ENCODE results near the gene LDLRAD2.
"Not testable (repeated sequence)": the region's sequence is repeated elsewhere in the genome, so short reads cannot be mapped to it uniquely, and the experiment has no call there.

Gene LDLRAD2

DNA sequence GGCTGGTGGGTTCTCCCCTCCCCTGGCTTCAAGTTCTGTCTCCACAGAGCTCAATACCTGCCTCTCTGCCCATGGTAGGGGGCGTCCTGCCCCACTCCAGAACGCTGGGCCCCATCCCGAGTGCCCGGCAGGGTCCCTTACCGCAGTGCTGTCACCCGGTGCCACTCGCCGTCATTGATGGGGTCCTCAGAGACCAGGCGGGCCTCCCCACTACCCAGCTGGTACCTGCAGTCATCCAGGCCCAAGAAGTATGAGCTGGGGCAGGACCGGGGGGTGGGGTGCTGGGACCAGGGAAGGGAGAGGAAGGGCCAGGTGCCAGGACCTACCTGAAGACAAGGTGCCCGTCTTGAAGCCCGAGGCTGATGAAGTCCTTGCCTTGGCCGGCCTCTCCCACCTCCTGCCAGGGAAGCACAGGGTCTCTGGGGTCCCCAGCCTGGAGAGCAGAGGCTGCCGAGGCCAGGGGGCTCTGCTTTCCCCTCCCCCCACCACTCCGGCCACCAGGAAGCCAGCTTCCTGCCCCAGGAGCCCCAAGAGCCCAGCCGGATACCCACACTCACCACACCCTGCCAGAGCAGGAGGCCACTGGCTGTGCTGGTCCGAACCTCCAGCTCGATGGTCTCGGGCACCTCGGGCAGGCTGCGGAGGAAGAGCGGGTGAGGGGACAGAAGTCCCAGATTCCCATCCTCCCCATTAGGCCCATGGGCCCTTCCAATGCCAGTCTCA is 12.1 kb downstream of the LDLRAD2 start:
- no peak for DNase-seq (ENCODE audit: low read depth in 4 of 4, low spot score in 1 of 4)

DNA sequence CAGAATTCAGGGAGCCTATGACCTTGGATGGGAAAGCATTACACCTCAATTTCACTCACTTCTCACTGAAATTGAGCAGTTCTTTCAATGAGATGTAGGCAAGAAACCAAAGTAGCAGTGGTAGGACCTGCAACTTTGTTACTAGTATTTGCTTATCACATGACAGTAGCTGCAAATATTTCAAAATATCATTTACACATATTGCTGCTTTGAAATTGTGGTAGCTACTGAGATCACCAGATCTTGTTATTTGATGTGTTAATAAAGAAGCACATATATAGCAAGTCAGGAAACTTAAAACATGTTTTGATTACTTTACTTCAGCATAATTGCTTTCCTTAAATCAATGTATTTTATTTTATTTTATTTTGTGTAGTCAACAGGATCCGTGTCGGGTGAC is 12.9 kb downstream of the LDLRAD2 start:
- DNase-seq (ENCODE audit: low read depth in 4 of 4, low spot score in 1 of 4) = no peak

DNA sequence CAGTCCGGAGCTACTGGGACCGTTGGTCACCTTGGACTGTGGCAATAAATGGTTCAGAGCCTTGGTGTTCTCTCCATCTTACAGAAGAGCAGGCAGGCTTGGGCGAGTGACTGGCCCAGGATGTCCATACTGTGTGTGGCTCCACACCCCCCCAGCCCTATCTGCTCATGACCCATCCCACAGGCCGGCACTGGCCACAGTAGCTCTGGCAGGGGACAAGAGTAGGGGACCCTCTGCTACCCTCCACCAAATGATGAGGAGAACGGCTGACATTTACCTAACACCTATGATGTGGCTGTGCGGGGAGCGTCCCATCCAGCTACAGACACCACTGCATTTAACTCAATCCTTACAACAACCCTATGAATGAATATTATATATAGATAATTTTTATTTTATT is 13.3 kb downstream of the LDLRAD2 start:
- no peak for DNase-seq (ENCODE audit: low read depth in 4 of 4, low spot score in 1 of 4)

DNA sequence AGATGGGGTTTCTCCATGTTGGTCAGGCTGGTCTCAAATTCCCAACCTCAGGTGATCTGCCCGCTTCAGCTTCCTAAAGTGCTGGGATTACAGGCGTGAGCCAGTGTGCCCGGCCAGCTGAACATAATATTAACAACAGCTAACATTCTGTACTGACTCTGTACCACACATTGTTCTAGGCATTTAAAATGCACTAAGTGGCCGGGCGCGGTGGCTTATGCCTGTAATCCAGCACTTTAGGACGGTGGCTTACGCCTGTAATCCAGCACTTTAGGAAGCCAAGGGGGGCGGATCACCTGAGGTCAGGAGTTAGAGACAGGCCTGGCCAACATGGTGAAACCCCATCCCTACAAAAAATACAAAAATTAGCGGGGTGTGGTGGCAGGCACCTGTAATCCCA is 14.6 kb downstream of the LDLRAD2 start:
- DNase-seq (ENCODE audit: low read depth in 4 of 4, low spot score in 1 of 4) = not testable (repeated sequence)

DNA sequence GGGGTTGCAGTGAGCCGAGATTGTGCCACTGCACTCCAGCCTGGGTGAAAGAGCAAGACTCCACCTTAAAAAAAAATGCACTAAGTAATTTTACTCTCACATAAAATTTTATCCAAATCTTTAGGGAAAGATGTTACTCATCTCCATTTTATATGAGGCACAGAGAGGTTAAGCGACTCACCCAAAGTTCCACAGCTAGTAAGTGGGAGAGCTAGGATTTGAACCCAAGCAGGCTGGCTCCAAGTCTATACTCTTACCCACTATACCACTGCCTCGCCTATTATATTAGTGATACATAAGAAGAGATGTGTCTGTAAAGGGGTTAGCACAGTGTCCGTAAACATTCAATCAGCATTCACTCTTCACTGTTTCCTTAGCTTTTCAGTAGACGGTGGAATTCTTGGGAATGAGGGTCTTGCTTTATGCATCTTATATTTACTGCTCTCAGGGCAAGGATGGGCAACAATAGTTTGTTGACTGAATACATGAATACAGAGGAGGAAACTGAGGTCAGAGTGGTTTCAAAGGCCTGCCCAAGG is 15.1 kb downstream of the LDLRAD2 start:
- DNase-seq (ENCODE audit: low read depth in 4 of 4, low spot score in 1 of 4) = no peak

DNA sequence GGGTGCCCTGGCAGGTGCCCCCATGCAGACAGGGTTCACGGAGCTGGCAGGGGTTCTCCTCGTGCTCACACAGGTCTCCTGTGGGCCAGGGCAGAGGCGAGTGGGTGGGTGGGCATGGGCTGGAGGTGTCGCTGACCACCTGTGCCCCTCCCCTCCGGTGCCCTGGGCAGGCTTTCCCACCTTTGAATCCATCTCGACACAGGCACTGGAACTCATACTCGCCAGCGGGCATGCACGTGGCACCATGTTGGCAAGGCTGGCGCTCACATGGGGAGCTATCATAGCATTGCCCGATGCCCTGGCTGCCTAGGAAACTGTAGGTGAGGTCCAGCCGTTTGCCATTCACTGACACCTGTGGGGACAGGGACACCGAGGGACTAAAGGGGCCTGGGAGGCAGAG is 16.0 kb downstream of the LDLRAD2 start:
- DNase-seq (ENCODE audit: low read depth in 4 of 4, low spot score in 1 of 4) = no peak

DNA sequence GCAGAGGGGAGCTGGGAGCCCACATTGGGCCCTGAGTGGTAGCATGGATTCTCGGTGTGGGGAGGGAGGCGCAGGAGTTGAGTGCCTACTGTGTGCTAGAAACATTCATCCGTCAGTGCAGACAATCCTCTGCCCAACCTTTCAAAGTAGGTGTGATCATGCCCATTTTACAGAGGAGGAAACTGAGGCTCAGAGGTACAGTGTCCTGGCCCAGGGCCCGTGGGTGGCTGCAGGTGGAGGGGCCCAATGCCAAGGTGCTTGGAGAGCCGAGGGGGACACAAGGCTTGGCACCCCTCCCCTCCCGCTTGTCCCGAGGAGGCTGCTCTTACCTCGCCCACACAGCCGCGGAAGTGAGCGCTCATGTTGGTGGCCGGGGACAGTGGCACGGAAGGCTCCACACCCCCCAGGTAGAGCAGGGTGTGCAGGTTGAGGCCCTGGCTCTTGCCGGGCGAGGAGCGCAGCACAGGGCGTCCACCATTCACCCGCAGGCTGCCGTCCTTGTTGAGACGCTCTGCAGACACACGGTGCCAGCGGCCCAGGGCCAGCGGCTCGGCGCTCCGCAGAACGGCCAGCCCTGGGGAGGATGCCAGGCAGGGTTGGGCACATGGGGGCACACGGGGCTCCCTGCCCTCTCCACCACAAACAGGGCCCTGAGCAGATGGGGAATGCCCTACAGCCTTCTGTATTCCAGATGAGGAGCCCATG is 16.6 kb downstream of the LDLRAD2 start:
- DNase-seq (ENCODE audit: low read depth in 4 of 4, low spot score in 1 of 4) = no peak

DNA sequence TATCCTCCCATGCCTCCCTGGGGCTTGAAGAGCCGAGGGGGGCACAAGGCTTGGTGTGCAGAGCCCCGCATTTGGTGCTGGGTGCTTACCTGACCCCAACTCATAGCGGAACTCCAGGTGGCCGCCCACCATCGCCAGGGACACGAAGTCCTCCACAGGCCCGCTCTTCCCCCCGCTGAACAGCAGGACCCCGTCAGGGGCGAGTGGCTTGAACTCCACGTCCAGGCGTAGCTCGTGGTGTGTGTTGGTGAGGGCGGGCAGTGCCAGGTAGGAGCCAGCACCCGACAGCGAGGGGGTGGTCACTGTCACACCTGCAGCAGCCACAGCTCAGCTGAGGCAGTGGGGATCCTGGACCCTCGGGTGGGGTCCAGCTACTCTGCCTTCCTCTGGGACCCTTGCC is 17.2 kb downstream of the LDLRAD2 start:
- no peak for DNase-seq (ENCODE audit: low read depth in 4 of 4, low spot score in 1 of 4)

DNA sequence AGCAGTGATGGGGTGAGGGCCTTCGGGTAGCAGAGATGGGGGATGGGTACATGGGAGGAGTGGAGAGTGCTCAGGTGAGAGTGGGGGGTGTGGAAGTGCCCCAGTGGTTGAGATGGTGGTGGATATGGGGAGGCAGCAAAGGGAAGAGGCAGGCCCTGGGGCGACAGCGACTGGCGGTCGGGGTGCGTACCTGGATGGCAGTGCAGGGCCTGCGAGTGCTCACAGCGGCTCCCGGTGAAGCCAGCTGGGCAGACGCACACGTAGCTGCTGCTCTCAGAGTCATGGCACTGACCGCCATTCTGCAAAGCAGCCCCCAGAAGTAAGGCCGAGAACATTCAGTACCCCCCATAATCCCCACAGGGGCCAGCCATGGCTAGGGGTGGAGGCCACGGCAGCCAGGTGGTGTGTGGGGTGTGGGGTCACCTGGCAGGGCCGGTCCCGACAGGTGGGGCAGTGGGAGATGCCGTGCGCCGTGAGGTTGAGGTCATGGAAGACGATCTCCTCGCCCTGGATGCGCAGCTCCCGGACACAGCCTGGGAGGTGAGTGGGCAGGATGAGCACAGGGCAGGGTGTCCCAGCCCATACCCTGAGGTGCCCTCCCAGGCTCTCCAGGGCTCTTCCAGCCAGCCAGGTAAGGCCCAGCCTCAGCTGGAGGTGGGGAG is 18.9 kb downstream of the LDLRAD2 start:
- no peak for DNase-seq (ENCODE audit: low read depth in 4 of 4, low spot score in 1 of 4)

DNA sequence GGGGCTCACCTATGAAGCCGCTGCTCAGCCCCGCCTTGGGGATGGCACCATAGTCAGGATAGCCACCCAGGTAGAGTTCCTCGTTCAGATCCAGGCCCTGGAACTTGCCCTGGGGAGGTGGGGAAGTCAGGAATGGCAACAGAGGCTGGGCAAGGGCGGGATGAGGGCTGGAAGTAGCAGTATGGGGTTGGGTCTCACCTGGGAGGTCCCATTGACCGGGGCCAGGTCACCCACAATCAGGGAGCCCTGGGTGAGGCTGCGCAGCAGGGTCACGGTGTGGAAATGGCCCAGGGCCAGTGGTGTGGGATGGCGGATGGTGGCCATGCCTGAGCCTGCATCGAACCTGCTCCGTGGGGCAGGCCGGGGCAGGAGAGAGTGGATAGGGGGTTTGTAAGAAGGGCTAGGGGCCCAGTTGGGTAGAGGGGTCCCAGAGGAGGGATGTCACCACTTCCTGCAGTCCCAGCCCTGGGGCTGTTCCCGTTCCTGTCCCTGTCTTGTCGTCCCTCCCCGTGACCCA is 19.4 kb downstream of the LDLRAD2 start:
- no peak for DNase-seq (ENCODE audit: low read depth in 4 of 4, low spot score in 1 of 4)

DNA sequence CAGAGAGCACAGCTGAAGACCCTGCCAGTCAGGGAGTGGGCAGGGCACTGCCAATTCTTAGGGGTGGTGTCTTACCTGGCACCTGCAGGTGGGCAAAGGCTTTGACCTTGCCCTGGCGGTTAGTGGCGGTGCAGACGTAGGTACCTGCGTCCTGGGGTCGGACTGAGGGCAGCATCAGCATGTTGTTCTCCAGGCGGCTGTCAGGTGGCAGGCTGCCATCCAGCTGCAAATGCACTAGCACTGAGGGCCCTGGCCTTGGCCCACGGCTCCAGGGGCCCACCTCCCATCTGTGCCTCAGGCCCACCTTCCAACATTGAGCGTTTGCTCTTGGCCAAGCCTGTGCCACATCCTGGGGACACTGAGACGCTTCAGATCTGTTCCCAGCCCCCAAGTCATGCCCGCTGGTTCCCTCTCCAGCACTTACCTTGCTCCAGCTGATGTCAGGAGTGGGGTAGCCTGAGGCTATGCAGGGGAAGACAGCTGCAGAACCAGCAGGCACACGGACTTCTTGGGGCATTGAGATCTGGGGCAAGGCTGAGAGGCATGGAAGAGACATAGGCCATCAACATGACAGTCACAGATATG is 21.4 kb downstream of the LDLRAD2 start:
- no peak for DNase-seq (ENCODE audit: low read depth in 4 of 4, low spot score in 1 of 4)

DNA sequence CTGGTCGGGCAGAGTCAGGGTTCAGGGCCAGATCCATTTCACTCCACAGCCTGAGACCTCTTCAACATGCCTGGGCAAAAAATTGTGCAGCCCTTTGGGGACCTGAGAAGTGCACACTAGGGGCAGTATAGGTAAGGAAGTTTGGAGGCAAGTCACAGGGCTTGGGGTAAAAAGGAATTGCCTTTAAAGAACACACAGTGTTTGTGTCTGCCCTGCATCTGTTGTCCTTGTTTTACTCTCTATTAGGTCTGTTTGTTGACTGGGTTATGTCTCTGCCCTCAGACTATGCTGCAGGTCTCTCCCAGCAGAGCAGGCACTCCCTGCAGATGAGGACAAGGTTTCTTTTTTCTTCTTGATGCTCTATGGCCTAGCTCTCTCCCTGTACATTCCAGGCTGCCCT is 22.0 kb downstream of the LDLRAD2 start:
- no peak for DNase-seq (ENCODE audit: low read depth in 4 of 4, low spot score in 1 of 4)

DNA sequence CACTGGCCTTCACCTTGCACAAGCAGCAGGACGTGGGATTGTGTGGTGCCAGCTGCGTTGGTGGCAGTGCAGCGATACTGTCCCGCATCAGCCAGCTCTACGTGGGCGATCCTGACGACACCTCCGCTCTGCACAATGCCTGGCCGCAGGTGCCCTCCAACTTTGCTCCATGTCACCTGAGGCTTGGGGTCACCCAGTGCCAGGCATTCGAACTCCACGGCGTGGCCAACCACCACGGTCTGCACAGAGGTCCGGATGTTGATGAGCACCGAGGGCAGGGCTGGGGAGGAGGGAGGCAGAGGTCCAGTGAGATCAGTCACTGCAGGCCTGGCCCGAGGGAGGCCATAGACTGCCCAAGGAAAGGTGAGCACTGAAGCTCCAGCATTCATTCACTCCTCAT is 22.6 kb downstream of the LDLRAD2 start:
- no peak for DNase-seq (ENCODE audit: low read depth in 4 of 4, low spot score in 1 of 4)

DNA sequence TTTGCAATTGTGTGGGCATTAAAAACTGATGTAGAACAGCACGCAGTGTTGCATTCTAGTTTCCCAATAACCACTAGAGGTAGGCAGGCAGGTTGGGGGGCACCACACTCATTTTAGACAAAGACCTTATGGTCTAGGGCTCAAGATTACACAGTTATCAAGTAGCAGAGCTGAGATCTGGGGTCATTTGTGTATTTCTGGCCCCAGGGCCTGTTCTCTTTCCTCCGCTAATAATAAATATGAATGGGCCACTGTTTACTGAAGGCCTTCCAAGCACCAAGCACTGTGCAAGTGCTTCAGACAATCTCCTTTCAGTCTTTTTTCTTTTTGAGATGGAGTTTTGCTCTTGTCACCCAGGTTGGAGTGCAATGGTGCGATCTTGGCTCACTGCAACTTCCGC is 23.9 kb downstream of the LDLRAD2 start:
- no peak for DNase-seq (ENCODE audit: low read depth in 4 of 4, low spot score in 1 of 4)

DNA sequence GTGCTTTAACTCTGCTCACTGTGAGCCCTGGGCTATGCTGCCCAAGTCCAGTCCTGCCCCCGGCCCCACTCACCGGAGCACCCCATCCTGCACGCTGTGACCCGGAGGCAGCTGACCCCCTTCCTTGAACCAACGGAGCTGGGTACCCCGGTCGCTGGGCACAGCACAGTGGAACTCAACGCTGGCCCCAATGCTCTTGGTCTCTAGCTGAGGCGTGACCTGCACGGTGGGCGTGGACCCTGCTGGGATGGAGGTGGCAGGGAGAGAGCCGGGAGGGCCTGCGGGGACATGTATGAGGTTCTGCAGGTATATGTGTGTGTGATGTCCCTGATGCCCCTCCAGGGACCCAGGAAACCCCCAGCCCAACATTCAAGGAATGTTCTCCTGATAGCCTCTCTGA is 24.7 kb downstream of the LDLRAD2 start:
- DNase-seq (ENCODE audit: low read depth in 4 of 4, low spot score in 1 of 4) = no peak

DNA sequence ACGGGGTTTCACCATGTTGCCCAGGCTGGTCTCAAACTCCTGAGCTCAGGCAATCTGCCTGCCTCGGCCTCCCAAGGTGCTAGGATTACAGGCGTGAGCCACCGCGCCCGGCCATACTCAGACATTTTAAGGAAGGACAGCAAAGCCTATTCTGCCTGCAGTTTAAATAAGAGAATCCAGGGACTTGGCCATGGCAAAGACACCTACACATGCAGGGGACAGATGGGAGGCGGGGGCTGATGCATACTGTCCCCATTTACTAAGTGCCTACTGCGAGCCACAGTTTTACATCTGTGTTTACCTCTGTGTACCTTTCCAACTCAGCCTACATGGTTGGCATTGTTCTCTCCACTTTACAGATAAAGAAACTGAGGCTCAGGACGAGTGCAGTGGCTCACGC is 25.4 kb downstream of the LDLRAD2 start:
- DNase-seq (ENCODE audit: low read depth in 4 of 4, low spot score in 1 of 4) = no peak

DNA sequence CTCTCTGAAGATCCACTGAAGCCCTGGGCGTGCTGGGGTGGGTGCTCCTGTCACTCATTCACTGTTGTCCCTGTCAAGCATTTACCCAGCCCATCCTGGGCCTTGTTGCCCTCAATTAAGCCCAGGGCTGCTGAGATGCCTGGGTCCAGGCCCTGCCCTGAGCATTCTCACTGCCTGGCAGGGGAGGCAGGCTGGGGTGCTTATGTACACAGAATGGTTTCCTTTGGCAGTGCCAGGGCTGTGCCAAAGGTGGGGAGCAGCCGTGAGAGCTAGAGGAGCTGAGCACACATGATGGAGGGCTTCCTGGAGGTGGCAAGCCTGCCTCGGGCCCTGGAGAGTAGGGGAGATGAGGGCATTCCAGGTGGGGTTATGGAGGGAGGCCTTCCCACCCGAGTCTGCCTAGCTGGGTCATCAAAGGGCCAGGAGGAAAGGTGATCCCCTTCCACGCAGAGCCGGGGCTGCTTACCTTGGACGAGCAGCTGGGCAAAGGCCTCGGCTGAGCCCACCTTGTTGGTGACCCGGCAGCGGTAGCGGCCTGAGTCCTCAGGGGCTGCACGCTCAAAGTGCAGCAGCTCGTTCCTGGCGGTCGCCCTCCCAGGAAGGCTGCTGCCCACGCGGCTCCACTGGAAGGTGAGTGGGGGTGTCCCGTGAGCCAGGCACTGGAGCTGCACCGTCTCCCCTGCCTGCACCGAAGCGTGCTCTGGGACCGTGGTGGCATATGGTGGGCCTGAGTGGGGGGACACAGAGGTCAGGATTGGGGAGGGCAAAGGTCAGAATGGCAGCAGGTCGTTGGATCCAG is 26.5 kb downstream of the LDLRAD2 start:
- DNase-seq (ENCODE audit: low read depth in 4 of 4, low spot score in 1 of 4) = no peak

DNA sequence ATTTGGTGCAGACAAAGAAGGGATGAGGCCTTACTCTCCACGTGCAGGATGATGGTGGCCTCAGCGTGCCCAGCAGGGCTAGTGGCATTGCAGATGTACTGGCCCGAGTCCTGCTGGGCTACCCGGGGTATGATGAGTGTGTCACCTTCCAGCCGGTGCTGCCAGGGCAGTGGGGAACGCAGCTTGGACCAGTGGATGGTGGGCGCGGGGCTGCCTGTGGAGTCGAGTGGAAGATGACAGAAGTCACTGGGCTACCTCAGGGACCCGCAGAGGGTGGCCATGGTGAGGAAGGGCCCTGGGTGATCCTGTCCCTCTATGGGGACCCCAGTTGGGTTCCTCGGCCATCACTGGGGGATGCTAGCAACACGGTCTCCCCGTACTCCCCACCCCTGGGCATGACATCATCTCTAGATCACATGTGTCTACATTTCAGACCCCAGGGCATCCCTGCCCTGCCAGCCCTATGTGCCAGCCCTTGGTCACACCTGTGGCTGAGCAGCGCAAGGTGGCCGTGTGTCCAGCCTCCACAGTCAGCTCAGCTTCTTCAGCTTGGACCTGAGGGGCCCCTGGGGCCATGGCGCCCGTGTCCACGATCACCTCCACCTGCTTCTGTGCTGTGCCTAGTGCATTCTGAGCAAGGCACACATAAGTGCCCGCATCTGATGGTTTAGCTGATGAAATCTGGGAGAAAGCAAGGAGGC is 27.4 kb downstream of the LDLRAD2 start:
- no peak for DNase-seq (ENCODE audit: low read depth in 4 of 4, low spot score in 1 of 4)

DNA sequence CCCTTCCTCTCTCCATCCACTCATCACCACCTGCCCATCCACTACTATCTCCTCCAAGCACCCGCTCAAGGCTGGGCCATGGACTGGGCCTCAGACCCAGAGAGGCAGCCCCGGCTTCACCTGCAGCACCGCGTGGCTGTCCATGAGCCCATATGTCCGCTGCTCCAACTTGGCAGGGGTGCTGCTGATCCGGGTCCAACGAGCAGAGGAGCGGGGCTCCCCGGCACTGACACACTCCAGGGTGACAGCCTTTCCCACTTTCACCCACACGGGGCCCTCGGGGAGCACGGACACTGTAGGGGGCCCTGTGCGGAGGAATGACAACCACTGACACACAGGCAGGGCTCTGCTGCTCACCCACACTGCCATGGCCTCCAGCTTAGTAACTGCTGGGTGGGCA is 28.9 kb downstream of the LDLRAD2 start:
- no peak for DNase-seq (ENCODE audit: low read depth in 4 of 4, low spot score in 1 of 4)

DNA sequence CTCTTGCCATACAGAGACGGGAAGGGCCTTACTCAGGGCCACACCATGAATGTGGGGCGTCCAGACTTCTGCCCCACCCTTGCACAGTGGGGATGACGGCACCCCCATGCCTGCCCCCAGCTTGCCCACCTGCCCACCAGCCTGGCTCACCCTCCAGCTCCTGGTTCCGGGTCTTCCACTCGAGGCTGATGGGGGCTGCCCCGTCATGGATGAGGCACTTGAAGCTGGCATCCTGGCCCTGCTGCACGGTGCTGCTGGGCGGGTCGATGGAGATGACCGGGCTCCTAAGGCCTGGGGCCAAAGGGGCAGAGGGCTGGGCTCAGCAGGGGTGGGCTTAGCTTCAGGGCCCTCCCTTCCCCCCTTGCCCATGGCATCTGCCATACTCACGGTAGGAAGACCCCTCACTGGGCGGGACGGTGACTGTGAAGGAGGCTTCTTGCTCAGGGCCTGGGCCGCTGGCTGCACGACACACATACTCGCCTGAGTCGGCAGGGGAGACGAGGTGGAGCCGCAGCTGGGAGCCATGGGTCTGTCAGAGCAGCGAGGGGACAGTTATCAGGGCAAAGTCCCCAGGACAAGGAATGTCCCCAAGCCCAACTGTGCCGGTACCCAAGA is 29.9 kb downstream of the LDLRAD2 start:
- DNase-seq (ENCODE audit: low read depth in 4 of 4, low spot score in 1 of 4) = no peak

Measured in stimulated activated CD4-positive, alpha-beta T cell treated with anti-CD3 and anti-CD28 coated beads, Interleukin-1b, Interleukin-23, amount 100 ng/mL, for 24 hours (primary cell).